Esophagus (tissue), 2 donors: ENCODE data around the gene ITPR2. TPM values are rescaled to one million over a fixed set of nuclear protein-coding genes. Genes with fewer than 3 reads are reported as not detected.
A peak's percentile ranks its signal among the peaks of the same experiment; 100 is the strongest.

Source experiments
- H3K27ac ChIP-seq, 2 donors: one replicate each; pipeline ENCODE4 v1.5.1; 2013; ENCODE audit warnings: low read depth in 2 of 2, mild to moderate bottlenecking in 2 of 2, inconsistent platforms in 1 of 2, low read length in 1 of 2, moderate library complexity in 1 of 2
- H3K27me3 ChIP-seq, 2 donors: one replicate each; pipeline ENCODE4 v1.6.1; 2013; ENCODE audit warnings: low read length in 2 of 2, control low read depth in 1 of 2, mild to moderate bottlenecking in 1 of 2; ENCODE audit not compliant: insufficient read depth in 2 of 2, control insufficient read depth in 1 of 2
- H3K36me3 ChIP-seq, 2 donors: one replicate each; pipeline ENCODE4 v1.6.1; 2013; ENCODE audit warnings: low read length in 1 of 2; ENCODE audit not compliant: control insufficient read depth in 2 of 2, insufficient read depth in 2 of 2
- H3K4me1 ChIP-seq, 2 donors: one replicate each; pipeline ENCODE4 v1.6.1; 2013; ENCODE audit warnings: low read length in 1 of 2; ENCODE audit not compliant: control insufficient read depth in 2 of 2, insufficient read depth in 2 of 2
- H3K4me3 ChIP-seq, 2 donors: one replicate each; pipeline ENCODE4 v1.5.1; 2013; ENCODE audit warnings: low read length in 2 of 2, mild to moderate bottlenecking in 2 of 2, low read depth in 1 of 2, moderate library complexity in 1 of 2
- H3K9me3 ChIP-seq, 2 donors: one replicate each; pipeline ENCODE4 v1.6.1; 2013; ENCODE audit warnings: mild to moderate bottlenecking in 2 of 2, low read depth in 1 of 2, low read length in 1 of 2, moderate library complexity in 1 of 2; ENCODE audit not compliant: control insufficient read depth in 2 of 2, insufficient read depth in 1 of 2
- WGBS, 2 donors: extraction: QIAGEN DNeasy Blood & Tissue Kit; methylation state at CpG; one replicate each; pipeline ENCODE4 v1.1.7; 2013; 5-methylcytosine and 5-hydroxymethylcytosine counted together
- polyA plus RNA-seq, 2 donors: library from polyadenylated mRNA; stranded (reverse); fragments of 200-250 nt; gene quantifications; one replicate each; pipeline ENCODE4 v1.2.3, GENCODE V29; 2013
- donor health status: healthy with polysubstance abuse.
- donor health status: Bipolar disorder and iron deficiency.

ITPR2 gene
- polyA plus RNA-seq, 2 donors: 4.8 to 5.7 TPM

- peaks cover 0 to 3% of the 10 kb centered on the region in 2 donors for H3K4me1 ChIP-seq
- H3K27me3 ChIP-seq: no peaks in the 10 kb centered on the region
- WGBS, 2 donors: 51 to 61% methylated on average over 2 of the region's 2 CpGs
- peaks cover 0 to 6% of the 10 kb centered on the region in 2 donors for H3K9me3 ChIP-seq
- H3K27ac ChIP-seq: no peak overlapping the region
- H3K4me3 ChIP-seq: no peak overlapping the region
- H3K36me3 ChIP-seq: no peaks in the 10 kb centered on the region
Measured at GRCh38 chr12:26290565-26290964, 542.4 kb downstream of the ITPR2 start.

- peaks cover 0 to 3% of the 10 kb centered on the region in 2 donors for H3K4me1 ChIP-seq
- peak overlapping the region in 1 of 2 donors; percentile 47 for H3K27ac ChIP-seq
- no peaks in the 10 kb centered on the region for H3K27me3 ChIP-seq
- WGBS, 2 donors: 46 to 61% methylated on average over 14 of the region's 14 CpGs
- H3K36me3 ChIP-seq: no peaks in the 10 kb centered on the region
- no peak overlapping the region for H3K4me3 ChIP-seq
- H3K9me3 ChIP-seq: peaks cover 0 to 6% of the 10 kb centered on the region in 2 donors
Measured at GRCh38 chr12:26287671-26288381, 545.2 kb downstream of the ITPR2 start.

Other genes with a start within 250 kb of the ITPR2 start
- 10 to 100 TPM; 17.0 to 33.0 TPM for gene INTS13, start 104.8 kb upstream of the ITPR2 start, polyA plus RNA-seq
- gene FGFR1OP2, start 105.3 kb upstream of the ITPR2 start, polyA plus RNA-seq: 10 to 100 TPM; 17.8 to 20.2 TPM
- 10 to 100 TPM; 15.9 to 43.3 TPM for gene TM7SF3, start 181.2 kb upstream of the ITPR2 start, polyA plus RNA-seq
- gene MED21, start 189.4 kb upstream of the ITPR2 start, polyA plus RNA-seq: 10 to 100 TPM; 25.3 to 31.8 TPM
- gene C12orf71, start 249.4 kb upstream of the ITPR2 start, polyA plus RNA-seq: not detected